GM06990 (cell line): ENCODE measurements around the gene NPAP1.

Experiments used
- DNase-seq: peaks from one replicate; pipeline ENCODE4 v3.0.0-alpha.2; 2011; ENCODE audit not compliant: insufficient read length; ENCODE audit errors: extremely low read depth
- H3K27me3 ChIP-seq: replicated peaks from 2 replicates; pipeline ENCODE4 v1.6.0; 2011; ENCODE audit warnings: low read length; ENCODE audit not compliant: control insufficient read depth, insufficient read depth
- H3K36me3 ChIP-seq: 2 replicates; pipeline ENCODE4 v1.5.1; 2011; ENCODE audit warnings: low read length; ENCODE audit not compliant: control insufficient read depth, insufficient read depth
- H3K4me3 ChIP-seq: replicated peaks from 2 replicates; pipeline ENCODE4 v1.5.1; 2011; ENCODE audit warnings: low read depth, mild to moderate bottlenecking, control low read depth, low read length
- CTCF ChIP-seq: IDR thresholded peaks from 2 replicates; pipeline ENCODE4 v1.5.1; 2011; ENCODE audit warnings: low read length, control low read depth, mild to moderate bottlenecking, inconsistent platforms; ENCODE audit not compliant: insufficient read depth, poor library complexity, severe bottlenecking

Gene NPAP1

DNA sequence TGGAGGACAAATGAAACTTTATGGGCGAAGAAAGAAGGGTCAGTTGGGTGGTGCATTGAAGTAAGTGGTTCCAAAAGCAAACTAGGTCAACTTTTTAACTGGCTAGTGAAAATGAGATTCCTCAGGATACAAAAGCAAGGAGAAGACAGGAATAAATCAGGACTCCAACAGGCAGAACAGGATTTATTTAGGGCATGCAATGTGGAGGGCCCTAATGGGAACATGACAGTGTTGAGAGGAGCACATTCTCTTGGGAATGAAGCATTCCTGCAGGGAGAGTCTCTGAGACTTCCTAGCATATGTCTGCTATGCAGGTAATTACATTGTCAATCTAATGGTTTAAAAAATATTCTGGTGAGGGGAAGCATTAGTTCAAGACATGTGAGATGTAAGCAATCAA lies 8.7 kb downstream of the NPAP1 start:
- no peak for TF ChIP-seq CTCF
- Histone ChIP-seq H3K4me3 (no peak overlapping the region), H3K36me3 (no peaks in the 10 kb centered on the region), H3K27me3 (no peaks in the 10 kb centered on the region)
- no peak for DNase-seq

GRCh38 chr15:24696201-24696600 lies 20.6 kb downstream of the NPAP1 start:
- Histone ChIP-seq H3K36me3 (no peaks in the 10 kb centered on the region), H3K27me3 (no peaks in the 10 kb centered on the region), H3K4me3 (no peak overlapping the region)
- no peak for TF ChIP-seq CTCF
- no peak for DNase-seq

- TF ChIP-seq CTCF, result no peak
- H3K27me3 ChIP-seq, result no peaks in the 10 kb centered on the region
- DNase-seq, result no peak
Observed at GRCh38 chr15:24696842-24697241, 21.3 kb downstream of the NPAP1 start.

GRCh38 chr15:24718289-24719082 lies 42.9 kb downstream of the NPAP1 start:
- no peak for DNase-seq
- no peaks in the 10 kb centered on the region for H3K27me3 ChIP-seq
- TF ChIP-seq CTCF, result no peak
- H3K36me3 ChIP-seq, result no peaks in the 10 kb centered on the region
- H3K4me3 ChIP-seq, result no peak overlapping the region

More at GRCh38 chr15:24696842-24697241, 21.3 kb downstream of the NPAP1 start:
- no peaks in the 10 kb centered on the region for H3K36me3 ChIP-seq
- H3K4me3 ChIP-seq, result no peak overlapping the region

DNA sequence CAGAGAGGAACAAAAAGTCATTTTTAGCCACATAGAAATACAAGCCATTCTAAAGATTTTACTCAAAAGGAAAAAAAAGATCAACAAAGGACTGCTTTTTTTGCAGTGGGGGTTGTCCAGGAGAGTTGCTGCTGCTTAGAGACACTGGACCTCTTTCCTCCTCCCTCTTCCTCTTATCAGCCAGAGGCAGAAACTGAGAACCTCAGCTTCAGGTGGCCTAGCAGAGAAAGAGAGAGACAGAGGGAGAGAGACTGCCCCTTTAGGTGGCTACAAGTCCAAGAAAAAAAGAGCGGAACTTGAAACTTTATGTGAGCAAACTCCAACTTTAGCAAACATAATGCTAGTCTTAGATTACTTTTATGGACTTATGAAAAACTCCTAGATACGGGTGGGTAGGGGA lies 54.2 kb downstream of the NPAP1 start:
- H3K36me3 ChIP-seq, result no peaks in the 10 kb centered on the region
- no peak overlapping the region for H3K4me3 ChIP-seq
- TF ChIP-seq CTCF, result no peak
- no peak for DNase-seq
- no peaks in the 10 kb centered on the region for H3K27me3 ChIP-seq
